Measurements from ENCODE around the gene MAU2. TPM values are rescaled to one million over a fixed set of nuclear protein-coding genes. Genes with fewer than 3 reads are reported as not detected.

MAU2 gene
- total RNA-seq (2014; rRNA removed; shearing (Covaris generic)), result 36.0 and 62.2 TPM in 2 replicates
- polyA plus RNA-seq (2016; fragmentation: Nextera tagmentation; extraction: Ambion mirVana), result 18.9 and 20.5 TPM in 2 replicates
- long read RNA-seq, partial matches to known transcripts, result 0 of 3 reads
- long read RNA-seq, other reads (novel, unspliced or antisense), result 3 of 3 reads

- H3K27me3 ChIP-seq (ENCODE audit: insufficient read depth), result no peaks in the 10 kb centered on the region
- H3K36me3 Mint-ChIP-seq (ENCODE audit: low read depth), result peaks cover 26% of the 10 kb centered on the region
- peak within 1 kb of the TSS; percentile 97 for H3K4me3 Mint-ChIP-seq
- peak; percentile 98 for DNase-seq (ENCODE audit: low spot score)
- H3K27me3 Mint-ChIP-seq (ENCODE audit: insufficient read depth, low read depth, poor library complexity), result peaks cover 18% of the 10 kb centered on the region
- H3K79me2 ChIP-seq (replicated peaks; ENCODE audit: insufficient read depth), result peaks cover 80% of the 10 kb centered on the region
- H3K4me2 ChIP-seq, result peak within 1 kb of the TSS; percentile 98
- TF ChIP-seq POLR2AphosphoS5 (IDR thresholded peaks at IDR 0.05; ENCODE audit: low read depth) (peak; percentile 76), CTCF (conservative IDR thresholded peaks at IDR 0.05; ENCODE audit: low read depth in 2 of 2) (peak in 1 of 2 experiments; percentile 10; a peak in 1 of 4 replicates), JUNB (IDR thresholded peaks at IDR 0.05; ENCODE audit: unreplicated experiment) (no peak), REST (IDR thresholded peaks at IDR 0.05; ENCODE audit: unreplicated experiment) (no peak), ZNF114 (CRISPR knock-in tag; IDR thresholded peaks at IDR 0.05) (no peak), EZH2phosphoT487 (IDR thresholded peaks at IDR 0.05; ENCODE audit: unreplicated experiment) (no peak), NANOG (IDR thresholded peaks at IDR 0.05; ENCODE audit: borderline replicate concordance) (no peak), CREB1 (CRISPR knock-in tag; IDR thresholded peaks at IDR 0.05; ENCODE audit: low read depth) (0 out of 2 replicates have a peak, but pooled peaks have one; percentile 19), ETS1 (IDR thresholded peaks at IDR 0.05) (peak; percentile 94)
- peak within 1 kb of the TSS; percentile 98 for H3K27ac ChIP-seq (ENCODE audit: low read depth)
- H3K4me3 ChIP-seq, result peak within 1 kb of the TSS; percentile 99
- H3K36me3 ChIP-seq (ENCODE audit: insufficient read depth), result peaks cover 7% of the 10 kb centered on the region
- no peaks in the 10 kb centered on the region for H3K9me2 ChIP-seq (ENCODE audit: insufficient read depth)
- peak; percentile 91 for ATAC-seq
- H3K4me1 ChIP-seq (ENCODE audit: insufficient read depth), result peaks cover 14% of the 10 kb centered on the region
- peak within 1 kb of the TSS; percentile 100 for H3K27ac Mint-ChIP-seq
- no peaks in the 10 kb centered on the region for H3K9me3 Mint-ChIP-seq
- peaks cover 11% of the 10 kb centered on the region; the same call in 1 of the 2 replicates for H3F3A ChIP-seq (replicated peaks; ENCODE audit: low read depth)
- peak within 1 kb of the TSS; percentile 84 for H2AFZ ChIP-seq
- H3K4me1 Mint-ChIP-seq, result peaks cover 13% of the 10 kb centered on the region; the same call in 1 of the 3 replicates
- peaks cover 34% of the 10 kb centered on the region; the same call in 1 of the 2 replicates for H4K20me1 ChIP-seq (replicated peaks; ENCODE audit: insufficient read depth)
These were observed at the start of gene MAU2, which contains the start of gene SUGP1 for GRCh38 chr19:19320361-19321140. Gene MAU2, plus strand, starts transcription at chr19:19320829. Its CDS starts 31 bp downstream, at chr19:19320860. Gene SUGP1, minus strand, starts transcription at chr19:19320509. Its CDS starts 13 bp downstream, at chr19:19320496.
